Natural killer cell (primary cell): ENCODE data around the gene TAF1B. TPM values are rescaled to one million over a fixed set of nuclear protein-coding genes. Genes with fewer than 3 reads are reported as not detected.

Experiments
- ATAC-seq, 3 donors: fragments of 150-1000 bp in 2 of 3; fragments of 200-7000 bp in 1 of 3; cut with Tn5 transposase; 1 replicate in 1 of 3; 2 replicates in 2 of 3; pipeline ENCODE4 v1.10.0; 2021; ENCODE audit warnings: mild to moderate bottlenecking in 2 of 3, moderate library complexity in 2 of 3
- DNase-seq, 2 donors: peaks; one replicate each; pipeline versions ENCODE4 v3.0.0 to v3.0.0-alpha.2; 2013 to 2021; ENCODE audit warnings: mixed read lengths in 1 of 2
- H3K27ac ChIP-seq: one replicate; pipeline ENCODE4 v1.5.1; 2013; ENCODE audit warnings: mild to moderate bottlenecking, low read length
- H3K27me3 ChIP-seq: one replicate; pipeline ENCODE4 v1.6.1; 2013; ENCODE audit warnings: low read length; ENCODE audit not compliant: control insufficient read depth, insufficient read depth
- H3K36me3 ChIP-seq: one replicate; pipeline ENCODE4 v1.6.1; 2013; ENCODE audit warnings: low read length; ENCODE audit not compliant: control insufficient read depth, insufficient read depth
- H3K4me1 ChIP-seq: one replicate; pipeline ENCODE4 v1.6.1; 2013; ENCODE audit warnings: low read length; ENCODE audit not compliant: control insufficient read depth, insufficient read depth
- H3K4me3 ChIP-seq: one replicate; pipeline ENCODE4 v1.5.1; 2013; ENCODE audit warnings: low read length
- H3K9me3 ChIP-seq: one replicate; pipeline ENCODE4 v1.6.1; 2013; ENCODE audit warnings: low read length; ENCODE audit not compliant: control insufficient read depth, insufficient read depth
- H3K27ac Mint-ChIP-seq, 2 donors: one replicate each; pipeline ENCODE4 v1.8.0; 2022; ENCODE audit warnings: mild to moderate bottlenecking in 2 of 2, mixed read lengths in 2 of 2, moderate library complexity in 1 of 2
- H3K27me3 Mint-ChIP-seq, 2 donors: one replicate each; pipeline ENCODE4 v1.8.0; 2022; ENCODE audit warnings: low read depth in 2 of 2, mixed read lengths in 2 of 2
- H3K36me3 Mint-ChIP-seq: one replicate; pipeline ENCODE4 v1.8.0; 2022; ENCODE audit warnings: mixed read lengths
- H3K4me1 Mint-ChIP-seq, 2 donors: one replicate each; pipeline ENCODE4 v1.8.0; 2022; ENCODE audit warnings: mixed read lengths in 2 of 2
- H3K4me3 Mint-ChIP-seq: one replicate; pipeline ENCODE4 v1.8.0; 2022; ENCODE audit warnings: mild to moderate bottlenecking, moderate library complexity, mixed read lengths
- H3K9me3 Mint-ChIP-seq, 2 donors: one replicate each; pipeline ENCODE4 v1.8.0; 2022; ENCODE audit warnings: mixed read lengths in 2 of 2
- CTCF ChIP-seq: fragments of 200-600 bp; IDR thresholded peaks from one replicate; pipeline ENCODE4 v1.8.0; 2022; ENCODE audit warnings: antibody characterized with exemption
- WGBS: methylation state at CpG from one replicate; pipeline ENCODE4 v1.1.7; 2013; ENCODE audit warnings: missing lambda C conversion rate; ENCODE audit not compliant: insufficient coverage; 5-methylcytosine and 5-hydroxymethylcytosine counted together
- intact Hi-C: fragments of 100-400 bp; cut with micrococcal nuclease; formaldehyde crosslinking; loops from one replicate; pipeline ENCODE4 v1.14.2; 2022
- total RNA-seq, 4 donors: library from RNA; stranded (reverse); fragments of 120-200 nt in 1 of 4; gene quantifications; one replicate each; pipeline versions ENCODE4 v1.2.3 to v1.2.4, GENCODE V29; 2013 to 2022

Gene TAF1B
- total RNA-seq, 3 donors from 2014 or later (not counting 1 experiment from before 2014, with no cell fraction given), result 24.8 to 40.8 (median 26.8) TPM

GRCh38 chr2:9948721-9949120 is 105.4 kb downstream of the TAF1B start:
- peaks cover 12% of the 10 kb centered on the region for H3K4me1 ChIP-seq
- no peaks in the 10 kb centered on the region for H3K36me3 ChIP-seq
- peak overlapping the region; percentile 58 for H3K4me3 Mint-ChIP-seq
- no peak for TF ChIP-seq CTCF
- H3K36me3 Mint-ChIP-seq, result no peaks in the 10 kb centered on the region
- WGBS, result 93% methylated on average over 5 of the region's 6 CpGs
- H3K9me3 ChIP-seq, result no peaks in the 10 kb centered on the region
- H3K9me3 Mint-ChIP-seq, result no peaks in the 10 kb centered on the region
- H3K4me3 ChIP-seq, result no peak overlapping the region
- H3K27ac ChIP-seq, result no peak overlapping the region
- H3K27me3 ChIP-seq, result peaks cover 14% of the 10 kb centered on the region
- H3K4me1 Mint-ChIP-seq, result peaks cover 12 to 16% of the 10 kb centered on the region in 2 donors
- ATAC-seq (no peak), DNase-seq (no peak)
- H3K27ac Mint-ChIP-seq, result no peak overlapping the region
- H3K27me3 Mint-ChIP-seq, result peaks cover 35 to 50% of the 10 kb centered on the region in 2 donors
- intact Hi-C loops, result no loop called here

GRCh38 chr2:9949239-9949991 is 106.1 kb downstream of the TAF1B start:
- H3K27me3 ChIP-seq, result peaks cover 14% of the 10 kb centered on the region
- H3K27ac Mint-ChIP-seq, result no peak overlapping the region
- no peaks in the 10 kb centered on the region for H3K9me3 ChIP-seq
- peak in 1 of 2 donors; percentile 10 for DNase-seq
- WGBS, result 94% methylated on average over 22 of the region's 23 CpGs
- peaks cover 39 to 50% of the 10 kb centered on the region in 2 donors for H3K27me3 Mint-ChIP-seq
- no peak overlapping the region for H3K4me3 ChIP-seq
- ATAC-seq, result no peak
- peaks cover 12 to 16% of the 10 kb centered on the region in 2 donors for H3K4me1 Mint-ChIP-seq
- TF ChIP-seq CTCF, result no peak
- no peak overlapping the region for H3K27ac ChIP-seq
- H3K9me3 Mint-ChIP-seq, result no peaks in the 10 kb centered on the region
- H3K4me1 ChIP-seq, result peaks cover 12% of the 10 kb centered on the region
- no peaks in the 10 kb centered on the region for H3K36me3 Mint-ChIP-seq
- H3K36me3 ChIP-seq, result no peaks in the 10 kb centered on the region
- peak overlapping the region; percentile 98 for H3K4me3 Mint-ChIP-seq
- intact Hi-C loops, result no loop called here

GRCh38 chr2:9949992-9950520 is 106.8 kb downstream of the TAF1B start:
- Histone ChIP-seq H3K27me3 (peaks cover 14% of the 10 kb centered on the region), H3K9me3 (no peaks in the 10 kb centered on the region), H3K36me3 (no peaks in the 10 kb centered on the region), H3K4me3 (no peak overlapping the region), H3K27ac (no peak overlapping the region), H3K4me1 (peaks cover 12% of the 10 kb centered on the region)
- ATAC-seq, result no peak
- peaks cover 40 to 47% of the 10 kb centered on the region in 2 donors for H3K27me3 Mint-ChIP-seq
- H3K4me3 Mint-ChIP-seq, result peak overlapping the region; percentile 98
- 93% methylated on average over 14 of the region's 14 CpGs for WGBS
- H3K4me1 Mint-ChIP-seq, result peaks cover 12 to 16% of the 10 kb centered on the region in 2 donors
- no peak for TF ChIP-seq CTCF
- no peaks in the 10 kb centered on the region for H3K36me3 Mint-ChIP-seq
- H3K27ac Mint-ChIP-seq, result peak overlapping the region; percentile 82 to 90
- no peaks in the 10 kb centered on the region for H3K9me3 Mint-ChIP-seq
- intact Hi-C loops, result no loop called here
- peak in 1 of 2 donors; percentile 9 for DNase-seq
